Measurements from ENCODE around the gene TMEM80.

The TMEM80 gene

GRCh38 chr11:690738-691633 lies 4.6 kb upstream of the TMEM80 start:
- Histone ChIP-seq H3K36me3 (ENCODE audit: insufficient read depth, low read length) (peaks cover 6% of the 10 kb centered on the region; the same call in 1 of the 2 replicates), H3K9me3 (ENCODE audit: control insufficient read depth, insufficient read depth, low read length) (no peaks in the 10 kb centered on the region), H3K4me1 (ENCODE audit: insufficient read depth, low read length) (peaks cover 13% of the 10 kb centered on the region; the same call in 1 of the 2 replicates), H3K9ac (ENCODE audit: low read depth, low read length) (no peak overlapping the region)

DNA sequence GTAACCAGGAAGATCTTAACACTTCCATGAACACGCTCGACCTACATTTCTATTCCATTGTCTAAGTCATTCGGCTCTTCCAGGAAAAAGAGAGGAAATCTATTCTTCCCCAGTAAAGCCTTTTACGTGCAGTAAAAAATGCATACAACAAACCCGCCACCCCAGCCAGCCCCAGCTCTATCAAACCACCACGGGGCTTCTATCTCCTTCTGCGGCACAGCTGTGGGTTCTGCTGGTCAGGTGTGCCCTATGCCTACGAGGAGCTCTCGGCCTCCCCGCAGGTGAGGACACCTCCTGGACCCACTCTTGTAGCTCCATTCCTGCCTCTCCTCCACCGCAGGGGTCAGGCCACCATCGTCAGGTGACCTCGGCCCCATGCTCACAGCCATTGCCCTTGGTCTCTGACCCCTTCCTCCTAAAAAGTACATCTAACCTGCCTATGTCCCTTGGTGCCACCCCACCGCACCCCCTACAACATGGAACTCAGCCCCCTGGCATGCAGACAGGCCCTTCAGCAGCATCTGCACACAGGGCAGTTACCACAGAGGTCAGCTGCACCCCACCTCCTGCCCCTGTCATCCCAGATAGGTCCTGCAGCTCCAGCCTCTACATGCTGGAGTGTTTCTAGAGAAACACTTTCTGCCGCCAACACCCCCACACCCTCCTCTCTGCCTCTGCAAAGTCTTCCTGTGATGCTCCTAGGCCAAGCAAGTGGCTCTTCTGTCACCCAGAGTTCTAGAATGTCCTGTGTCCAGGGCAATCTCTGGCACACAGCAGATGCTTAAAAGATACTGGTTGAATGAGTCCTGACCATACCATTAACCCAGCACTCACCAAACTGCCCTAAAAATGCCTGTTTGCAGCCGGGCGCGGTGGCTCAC lies 3.7 kb upstream of the TMEM80 start:
- no peaks in the 10 kb centered on the region for H3K9me3 ChIP-seq (ENCODE audit: control insufficient read depth, insufficient read depth, low read length)
- peaks cover 13% of the 10 kb centered on the region; the same call in 1 of the 2 replicates for H3K4me1 ChIP-seq (ENCODE audit: insufficient read depth, low read length)
- H3K36me3 ChIP-seq (ENCODE audit: insufficient read depth, low read length), result no peaks in the 10 kb centered on the region; the same call in 1 of the 2 replicates
- H3K9ac ChIP-seq (ENCODE audit: low read depth, low read length), result no peak overlapping the region

GRCh38 chr11:692824-693414 lies 2.7 kb upstream of the TMEM80 start:
- peaks cover 23% of the 10 kb centered on the region for H3K4me1 ChIP-seq (ENCODE audit: insufficient read depth, low read length)
- no peaks in the 10 kb centered on the region; the same call in 1 of the 2 replicates for H3K36me3 ChIP-seq (ENCODE audit: insufficient read depth, low read length)
- no peaks in the 10 kb centered on the region for H3K9me3 ChIP-seq (ENCODE audit: control insufficient read depth, insufficient read depth, low read length)
- no peak overlapping the region; the same call in 1 of the 2 replicates for H3K9ac ChIP-seq (ENCODE audit: low read depth, low read length)

DNA sequence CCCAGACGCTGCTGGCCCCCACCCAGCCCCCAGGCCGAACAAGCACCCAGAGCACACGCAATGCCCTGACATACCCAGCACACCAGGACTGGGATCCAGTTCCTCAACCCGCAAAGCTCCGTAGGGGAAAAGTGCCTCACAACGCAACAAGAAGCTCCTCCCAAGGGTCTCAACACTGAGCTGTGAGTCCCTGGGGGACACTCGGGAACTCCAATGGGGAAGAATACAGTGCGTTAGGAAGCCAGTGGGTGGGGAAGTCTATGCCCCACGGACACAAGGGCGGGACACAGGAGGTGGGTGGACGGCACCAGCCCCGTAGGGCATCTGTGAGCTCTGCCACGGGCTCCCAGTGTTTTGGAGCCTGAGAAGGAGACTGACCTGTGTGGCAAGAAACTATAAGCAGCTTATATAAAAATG lies 2.2 kb upstream of the TMEM80 start:
- no peaks in the 10 kb centered on the region for H3K36me3 ChIP-seq (ENCODE audit: insufficient read depth, low read length)
- H3K9ac ChIP-seq (ENCODE audit: low read depth, low read length), result 0 out of 2 replicates have a peak overlapping the region, but pooled peaks have one; percentile 11
- no peaks in the 10 kb centered on the region for H3K9me3 ChIP-seq (ENCODE audit: control insufficient read depth, insufficient read depth, low read length)
- peaks cover 28% of the 10 kb centered on the region for H3K4me1 ChIP-seq (ENCODE audit: insufficient read depth, low read length)

DNA sequence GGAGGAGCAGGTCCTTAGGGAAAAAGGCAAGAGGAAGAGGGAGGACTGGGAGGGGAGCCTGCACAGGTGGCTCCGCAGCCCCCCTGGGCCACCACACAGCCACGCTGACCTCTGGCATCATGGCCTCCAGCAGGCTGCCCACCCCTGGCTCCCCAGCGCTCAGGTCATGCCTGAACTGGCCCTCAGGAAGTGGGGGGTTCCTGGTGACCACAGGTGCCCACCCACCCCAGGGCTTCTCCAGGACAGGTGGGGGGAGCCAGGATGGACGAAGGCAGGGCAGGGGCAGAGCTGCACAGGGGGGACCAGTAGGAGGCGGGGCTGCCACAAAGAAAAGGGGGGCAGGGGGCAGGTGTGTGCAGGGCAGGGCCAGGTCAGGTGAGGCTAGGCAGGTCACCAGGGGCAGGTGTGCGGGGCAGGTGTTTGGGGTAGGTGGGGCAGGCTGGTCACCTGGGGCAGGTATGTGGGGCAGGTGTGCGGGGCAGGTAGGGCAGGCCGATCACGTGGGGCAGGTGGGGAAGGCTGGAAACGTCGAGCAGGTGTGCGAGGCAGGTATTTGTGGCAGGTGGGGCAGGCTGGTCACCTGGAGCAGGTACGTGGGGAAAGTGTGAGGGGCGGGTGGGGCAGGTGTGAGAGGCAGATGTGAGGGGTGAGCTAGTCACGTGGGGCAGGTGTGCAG lies 1.6 kb upstream of the TMEM80 start:
- H3K36me3 ChIP-seq (ENCODE audit: insufficient read depth, low read length), result no peaks in the 10 kb centered on the region
- H3K9me3 ChIP-seq (ENCODE audit: control insufficient read depth, insufficient read depth, low read length), result no peaks in the 10 kb centered on the region
- peak overlapping the region; percentile 74; the same call in 1 of the 2 replicates for H3K9ac ChIP-seq (ENCODE audit: low read depth, low read length)
- H3K4me1 ChIP-seq (ENCODE audit: insufficient read depth, low read length), result peaks cover 33% of the 10 kb centered on the region

DNA sequence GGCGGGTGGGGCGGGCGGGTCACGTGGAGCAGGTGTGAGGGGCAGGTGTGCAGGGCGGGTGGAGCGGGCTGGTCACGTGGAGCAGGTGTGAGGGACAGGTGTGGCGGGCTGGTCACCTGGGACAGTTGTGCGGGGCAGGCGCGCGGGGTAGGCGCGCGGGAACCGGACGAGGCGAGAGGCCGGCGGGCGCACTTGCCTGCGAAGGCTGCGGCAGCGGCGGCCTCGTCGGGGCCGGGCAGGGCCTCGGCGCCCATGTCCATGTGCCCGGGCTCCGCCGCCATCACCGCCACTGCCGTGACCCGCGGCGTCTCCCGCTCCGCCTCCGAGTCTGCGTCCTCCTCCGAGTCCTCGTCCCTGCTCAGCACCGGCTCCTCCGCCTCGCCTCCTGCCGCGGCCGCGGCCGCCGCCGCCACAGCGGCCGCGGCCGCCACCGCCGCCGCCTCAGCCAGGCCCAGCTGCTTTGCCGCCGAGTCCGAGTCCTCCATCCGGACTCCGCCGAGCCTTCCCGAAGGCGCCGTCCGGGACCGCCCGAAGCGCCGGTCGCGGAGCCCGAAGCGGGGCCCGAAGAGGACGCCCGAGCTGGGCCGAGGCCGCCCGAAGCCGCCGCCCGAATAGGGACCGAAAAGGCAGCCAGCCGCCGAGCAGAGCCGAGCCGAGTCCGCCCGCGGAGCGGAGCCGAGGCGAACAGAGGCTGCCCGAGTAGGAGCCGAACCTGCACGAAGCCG lies 891 bp upstream of the TMEM80 start, which contains the start of gene DEAF1:
Gene DEAF1, minus strand, starts transcription at position 660 of the 725 bp plus-strand sequence. Its CDS starts 175 bp downstream, at position 485.
- Histone ChIP-seq H3K9me3 (ENCODE audit: control insufficient read depth, insufficient read depth, low read length) (no peaks in the 10 kb centered on the region), H3K36me3 (ENCODE audit: insufficient read depth, low read length) (no peaks in the 10 kb centered on the region), H3K4me1 (ENCODE audit: insufficient read depth, low read length) (peaks cover 33% of the 10 kb centered on the region), H3K9ac (ENCODE audit: low read depth, low read length) (peak within 1 kb of the TSS; percentile 74)

- Histone ChIP-seq H3K9me3 (ENCODE audit: control insufficient read depth, insufficient read depth, low read length) (no peaks in the 10 kb centered on the region), H3K9ac (ENCODE audit: low read depth, low read length) (peak overlapping the region; percentile 74), H3K36me3 (ENCODE audit: insufficient read depth, low read length) (no peaks in the 10 kb centered on the region), H3K4me1 (ENCODE audit: insufficient read depth, low read length) (peaks cover 33% of the 10 kb centered on the region)
Measured at GRCh38 chr11:695288-695537, 403 bp upstream of the TMEM80 start.

GRCh38 chr11:696955-697491 lies 1.4 kb downstream of the TMEM80 start:
- H3K9ac ChIP-seq (ENCODE audit: low read depth, low read length), result peak overlapping the region; percentile 19; the same call in 1 of the 2 replicates
- no peaks in the 10 kb centered on the region; the same call in 1 of the 2 replicates for H3K36me3 ChIP-seq (ENCODE audit: insufficient read depth, low read length)
- H3K4me1 ChIP-seq (ENCODE audit: insufficient read depth, low read length), result peaks cover 29% of the 10 kb centered on the region
- H3K9me3 ChIP-seq (ENCODE audit: control insufficient read depth, insufficient read depth, low read length), result no peaks in the 10 kb centered on the region

DNA sequence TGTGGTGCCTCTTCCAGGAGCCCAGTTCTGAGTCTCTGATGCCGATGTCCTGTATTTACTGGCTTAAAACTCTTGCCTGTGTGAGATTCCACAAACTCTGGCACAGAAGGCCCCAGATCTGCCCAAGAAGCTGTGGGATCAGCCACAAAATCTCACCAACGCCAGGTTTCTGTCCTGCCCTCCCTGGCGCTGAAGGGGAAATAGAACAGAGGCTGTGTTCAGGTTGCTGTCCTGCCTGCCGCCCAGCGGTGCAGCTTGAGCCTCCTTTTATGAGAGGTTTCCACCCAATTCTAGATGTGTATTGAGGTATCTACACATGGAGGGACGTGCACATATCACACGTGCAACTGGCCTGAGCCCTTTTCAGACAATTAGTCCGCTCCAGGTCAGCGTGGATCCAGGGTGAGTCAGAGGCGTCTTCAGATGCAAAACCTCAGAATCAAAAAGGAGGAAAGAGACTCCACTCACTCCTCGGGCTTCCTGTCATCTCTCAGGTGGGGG lies 2.2 kb downstream of the TMEM80 start:
- peak overlapping the region; percentile 19; the same call in 1 of the 2 replicates for H3K9ac ChIP-seq (ENCODE audit: low read depth, low read length)
- H3K36me3 ChIP-seq (ENCODE audit: insufficient read depth, low read length), result no peaks in the 10 kb centered on the region; the same call in 1 of the 2 replicates
- peaks cover 29% of the 10 kb centered on the region for H3K4me1 ChIP-seq (ENCODE audit: insufficient read depth, low read length)
- no peaks in the 10 kb centered on the region for H3K9me3 ChIP-seq (ENCODE audit: control insufficient read depth, insufficient read depth, low read length)

DNA sequence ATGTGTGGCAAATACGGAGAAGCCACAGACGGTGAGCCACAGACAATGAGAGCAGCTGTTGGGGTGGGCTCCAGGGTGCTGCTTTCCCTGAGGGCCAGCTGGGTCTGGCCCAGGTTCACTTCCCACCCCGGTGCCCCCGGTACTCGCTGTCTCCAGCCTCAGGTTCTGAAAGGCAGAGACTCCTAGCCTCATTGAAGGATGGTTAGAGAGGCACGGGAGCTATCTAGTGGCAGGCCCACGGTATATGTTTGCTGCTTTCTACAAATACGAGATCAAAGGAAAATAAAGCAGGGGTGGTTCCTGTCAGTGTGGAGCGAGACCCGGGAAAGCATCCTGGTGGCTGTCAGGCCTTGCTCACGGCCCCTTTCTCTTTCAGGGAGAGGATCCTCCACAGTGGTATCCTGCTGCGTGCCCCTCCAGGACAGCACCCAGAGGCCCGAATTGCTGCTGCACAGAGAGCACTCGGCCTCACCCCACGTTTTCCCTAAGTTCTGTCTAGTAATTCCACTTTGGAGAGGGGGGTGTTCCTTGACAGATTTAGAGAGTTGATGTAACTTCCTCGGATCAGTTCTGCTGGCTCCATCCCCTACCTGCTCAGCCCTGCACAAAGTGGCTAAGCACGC lies 3.0 kb downstream of the TMEM80 start:
- Histone ChIP-seq H3K9me3 (ENCODE audit: control insufficient read depth, insufficient read depth, low read length) (no peaks in the 10 kb centered on the region), H3K9ac (ENCODE audit: low read depth, low read length) (no peak overlapping the region), H3K4me1 (ENCODE audit: insufficient read depth, low read length) (peaks cover 25% of the 10 kb centered on the region), H3K36me3 (ENCODE audit: insufficient read depth, low read length) (no peaks in the 10 kb centered on the region; the same call in 1 of the 2 replicates)

DNA sequence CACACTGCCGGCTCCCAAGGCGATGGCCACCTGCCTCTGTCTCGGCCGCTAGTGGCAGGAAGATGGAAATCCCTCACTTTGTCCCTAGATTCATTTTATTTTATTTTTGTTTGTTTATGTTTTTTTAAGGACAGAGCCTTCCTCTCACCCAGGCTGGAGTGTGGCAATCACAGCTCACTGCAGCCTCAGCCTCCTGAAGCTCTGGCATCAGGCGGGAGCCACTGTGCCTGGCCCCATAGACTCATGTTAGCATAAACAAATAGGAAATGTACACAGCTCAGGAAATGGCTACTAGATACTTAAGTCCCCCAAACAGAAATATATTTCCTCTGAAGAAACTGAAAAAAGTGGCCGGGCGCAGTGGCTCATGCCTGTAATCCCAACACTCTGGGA lies 3.5 kb downstream of the TMEM80 start:
- no peaks in the 10 kb centered on the region for H3K9me3 ChIP-seq (ENCODE audit: control insufficient read depth, insufficient read depth, low read length)
- H3K36me3 ChIP-seq (ENCODE audit: insufficient read depth, low read length), result no peaks in the 10 kb centered on the region; the same call in 1 of the 2 replicates
- H3K4me1 ChIP-seq (ENCODE audit: insufficient read depth, low read length), result peaks cover 20% of the 10 kb centered on the region
- H3K9ac ChIP-seq (ENCODE audit: low read depth, low read length), result no peak overlapping the region

DNA sequence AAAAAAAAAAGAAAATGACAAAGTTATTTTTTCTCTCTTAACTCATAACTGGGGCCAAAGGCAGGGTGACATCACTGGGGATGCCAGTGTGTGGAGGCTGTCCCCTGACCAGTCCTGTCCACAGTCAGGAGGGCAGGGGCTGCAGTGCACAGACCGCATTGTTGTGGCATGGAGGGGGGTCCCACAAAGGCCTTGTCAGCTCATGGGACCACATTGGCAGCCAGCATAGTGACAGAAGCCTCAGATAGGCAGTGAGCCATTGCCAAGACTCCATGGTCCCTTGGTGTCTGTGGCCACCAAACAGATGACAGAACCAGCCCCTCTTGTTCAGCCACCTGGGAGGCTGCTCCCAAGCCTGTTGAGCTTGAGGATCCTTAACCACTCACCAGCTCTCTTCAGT lies 4.1 kb downstream of the TMEM80 start:
- no peak overlapping the region for H3K9ac ChIP-seq (ENCODE audit: low read depth, low read length)
- H3K9me3 ChIP-seq (ENCODE audit: control insufficient read depth, insufficient read depth, low read length), result no peaks in the 10 kb centered on the region
- peaks cover 24% of the 10 kb centered on the region for H3K4me1 ChIP-seq (ENCODE audit: insufficient read depth, low read length)
- no peaks in the 10 kb centered on the region; the same call in 1 of the 2 replicates for H3K36me3 ChIP-seq (ENCODE audit: insufficient read depth, low read length)

Data from ES-I3 (cell line).